NCI-H1048 (cell line): ENCODE results near the gene AGBL1.

Experiments used
- DNase-seq: peaks from one replicate; lab custom pipeline; 2025; lab: John Stamatoyannopoulos, UW

AGBL1 gene

DNA sequence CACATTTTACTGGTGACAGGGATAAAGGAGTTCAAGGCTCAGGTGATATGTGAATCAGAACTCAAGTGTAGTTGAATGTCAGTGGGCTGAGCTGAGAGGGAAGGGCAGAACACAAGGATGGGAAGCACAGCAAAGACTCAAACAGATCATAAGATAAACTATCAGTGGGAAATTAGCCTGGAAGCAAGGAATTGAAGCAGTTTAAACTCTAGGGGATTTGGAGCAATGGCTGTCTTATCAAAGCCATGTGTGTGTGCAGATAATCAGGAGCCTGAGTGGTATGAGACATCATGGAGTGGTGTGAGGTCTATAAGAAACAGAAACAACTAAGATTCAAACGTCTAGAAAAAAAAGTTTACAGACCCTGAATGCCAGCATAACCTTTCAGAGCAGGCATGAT lies 634.6 kb downstream of the AGBL1 start:
- DNase-seq: no peak

DNA sequence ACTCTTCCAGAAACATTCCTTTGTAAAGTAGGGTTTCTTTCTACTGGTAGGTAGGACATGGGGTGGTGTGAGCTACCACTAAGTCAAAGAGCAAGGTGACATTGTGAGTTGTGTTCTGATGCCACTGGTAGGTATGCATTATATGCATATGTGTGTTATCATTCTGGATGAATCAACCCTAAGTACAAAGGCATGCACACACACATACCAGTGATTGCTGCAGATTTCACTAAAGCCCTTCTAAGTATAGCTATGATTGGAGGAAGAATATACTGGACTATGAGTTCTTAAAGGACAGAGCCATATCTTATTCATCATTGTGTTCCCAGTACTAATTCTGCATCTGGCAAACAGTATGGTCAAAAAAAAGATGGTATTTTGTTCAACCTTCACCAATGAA lies 646.0 kb downstream of the AGBL1 start:
- DNase-seq: no peak

DNA sequence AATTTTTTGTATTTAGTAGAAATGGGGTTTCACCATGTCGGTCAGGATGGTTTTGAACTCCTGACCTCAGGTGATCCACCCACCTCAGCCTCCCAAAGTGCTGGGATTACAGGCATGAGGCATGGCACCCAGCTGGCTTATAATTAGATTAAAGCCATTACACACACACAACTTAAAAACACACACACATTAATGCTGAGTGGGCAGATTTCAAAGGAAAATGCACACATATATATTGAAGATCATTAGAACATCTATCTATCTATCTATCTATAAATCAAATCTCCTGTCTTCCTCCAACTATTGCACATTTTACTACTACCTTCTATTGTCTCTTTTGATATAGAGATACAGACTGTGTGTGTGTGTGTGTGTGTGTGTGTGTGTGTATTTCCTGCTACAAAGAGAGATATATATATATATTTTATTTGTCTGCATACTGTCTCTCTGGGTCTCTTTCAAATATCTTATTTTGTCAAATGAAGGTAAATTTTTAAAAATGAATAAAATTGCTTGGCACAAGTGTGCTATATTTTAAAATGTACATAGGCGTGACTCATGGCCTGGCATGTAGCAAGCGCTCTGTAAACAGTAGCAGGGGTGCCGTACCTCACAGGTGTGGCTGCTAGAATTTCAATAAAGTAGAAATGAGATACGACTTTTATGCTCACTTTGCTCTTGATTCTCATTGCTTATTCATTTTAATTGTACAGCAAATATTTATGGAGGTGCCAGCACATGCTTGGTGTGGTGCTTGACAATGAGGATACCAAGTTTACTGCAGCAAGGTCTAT lies 655.8 kb downstream of the AGBL1 start:
- DNase-seq: no peak

DNA sequence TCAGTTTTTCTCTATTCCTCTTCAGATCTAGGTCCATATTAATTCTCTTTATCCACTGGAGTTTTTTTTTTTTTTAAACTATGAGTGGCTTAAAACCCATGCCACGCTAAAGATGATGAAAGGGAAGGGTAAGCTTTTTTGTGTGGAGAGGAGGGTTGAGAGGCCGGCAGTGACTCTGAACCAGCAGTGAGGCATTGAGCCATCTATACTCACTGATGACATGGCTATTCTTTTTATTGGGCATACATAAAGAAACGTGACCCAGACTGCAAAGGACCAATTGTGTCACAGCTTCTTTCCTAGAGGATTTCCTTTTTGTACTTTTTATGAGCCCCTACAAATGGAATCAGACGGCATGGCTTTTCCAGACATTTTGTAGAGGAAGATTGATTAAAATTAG lies 662.2 kb downstream of the AGBL1 start:
- DNase-seq: no peak

DNA sequence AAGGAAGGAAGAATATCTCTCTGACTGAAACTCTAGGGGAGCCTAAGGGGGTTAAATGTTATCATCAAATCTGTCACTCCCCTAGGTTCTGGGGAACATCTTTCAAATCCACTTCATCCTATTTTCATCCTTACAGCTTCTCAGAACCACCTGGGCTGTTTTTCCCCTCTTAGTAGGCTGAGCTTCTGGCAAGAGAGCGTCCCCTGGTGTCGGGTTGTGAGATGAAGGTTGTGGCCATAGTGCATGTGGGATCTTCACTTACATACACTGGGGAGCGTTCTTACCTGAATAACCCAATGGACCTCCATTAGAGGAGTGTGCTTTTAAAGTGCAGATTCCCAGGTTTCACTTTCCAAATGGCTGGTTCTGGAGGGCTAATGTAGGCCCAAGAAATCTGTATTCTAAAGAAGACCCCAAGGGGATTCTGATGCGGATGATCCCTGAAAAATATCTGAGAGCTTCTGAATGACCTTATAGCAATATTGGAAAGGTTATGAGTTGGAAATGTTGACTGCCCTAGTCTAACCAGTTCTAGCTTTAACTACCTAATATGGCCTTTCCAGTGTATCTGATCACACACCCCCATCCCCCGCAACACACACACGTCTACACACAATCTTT lies 663.7 kb downstream of the AGBL1 start:
- no peak for DNase-seq

DNA sequence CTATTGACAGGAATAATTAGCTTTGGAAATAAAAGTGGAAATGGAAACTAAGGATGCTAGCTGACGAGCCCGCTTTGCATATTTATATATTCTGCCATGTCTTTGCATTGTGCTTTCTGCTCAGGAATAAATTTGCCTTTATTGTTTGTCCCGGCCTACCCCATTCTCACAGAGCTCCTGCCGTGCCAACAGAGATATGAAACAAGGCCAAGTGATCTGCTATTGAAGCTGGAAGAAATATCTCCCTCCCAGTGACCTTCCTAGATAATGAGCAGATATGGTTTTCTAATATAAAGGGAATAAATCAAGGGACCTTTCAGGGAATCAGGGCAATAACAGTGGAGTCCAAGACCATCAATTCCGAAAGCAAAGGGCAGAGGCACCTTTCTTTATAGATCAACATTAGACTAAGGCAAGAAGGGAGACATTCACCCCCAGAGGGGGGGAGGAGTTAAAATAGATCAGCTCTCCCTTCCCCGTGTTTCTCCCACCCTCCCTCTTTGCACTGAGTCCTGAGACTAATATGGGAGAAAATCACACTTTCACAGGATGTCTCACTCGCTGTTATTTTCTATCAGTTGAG lies 664.6 kb downstream of the AGBL1 start:
- DNase-seq: no peak

DNA sequence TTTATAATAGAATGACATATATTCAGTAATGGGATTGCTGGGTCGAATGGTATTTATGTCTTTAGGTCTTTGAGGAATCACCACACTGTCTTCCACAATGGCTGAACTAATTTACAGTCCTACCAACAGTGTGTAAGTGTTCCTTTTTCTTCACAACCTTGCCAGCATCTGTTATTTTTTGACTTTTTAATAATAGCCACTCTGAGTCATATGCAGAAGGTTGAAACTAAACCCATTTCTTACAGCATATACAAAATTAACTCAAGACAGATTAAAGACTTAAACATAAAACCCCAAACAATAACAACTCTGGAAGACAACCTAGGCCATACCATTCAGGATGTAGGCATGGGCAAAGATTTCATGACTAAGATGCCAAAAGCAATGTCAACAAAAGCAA lies 671.4 kb downstream of the AGBL1 start:
- DNase-seq: no peak

DNA sequence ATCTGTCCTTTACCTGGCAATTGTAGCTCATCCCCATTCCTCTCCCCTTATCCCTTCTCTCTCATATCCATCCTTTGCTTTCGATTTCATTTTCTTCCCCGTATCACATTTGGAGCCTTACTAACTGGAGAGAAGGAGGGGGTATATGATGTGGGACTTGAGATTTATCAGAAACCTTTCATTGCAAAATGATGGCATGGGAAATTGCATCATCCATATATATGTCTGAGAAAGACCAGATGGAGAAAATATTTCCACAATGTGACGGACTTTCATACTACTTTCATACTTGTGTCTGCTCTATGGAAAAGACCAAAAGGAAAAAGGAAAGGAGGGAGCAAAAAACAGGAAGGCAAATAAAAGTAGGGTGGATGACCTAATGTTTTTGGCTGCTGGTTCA lies 675.2 kb downstream of the AGBL1 start:
- DNase-seq: no peak

DNA sequence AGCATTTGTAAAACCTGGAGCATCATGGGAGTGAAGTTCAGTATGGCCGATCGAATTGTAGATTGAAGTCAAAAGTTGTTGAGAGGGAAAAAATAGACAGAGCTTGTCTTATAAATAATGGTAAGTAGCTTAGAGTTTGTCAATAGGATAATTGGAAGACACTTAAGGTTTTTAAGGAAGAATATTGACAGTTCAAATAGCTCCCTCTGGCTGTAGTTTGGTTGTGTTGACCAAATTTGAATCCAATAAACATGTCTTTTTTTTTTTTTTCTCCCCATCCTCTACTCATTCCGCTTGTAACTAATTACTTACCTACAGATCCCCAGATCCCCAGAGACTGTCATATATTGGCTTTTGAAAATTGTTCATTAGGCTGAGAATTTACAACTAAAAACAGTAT lies 677.0 kb downstream of the AGBL1 start:
- DNase-seq: no peak

DNA sequence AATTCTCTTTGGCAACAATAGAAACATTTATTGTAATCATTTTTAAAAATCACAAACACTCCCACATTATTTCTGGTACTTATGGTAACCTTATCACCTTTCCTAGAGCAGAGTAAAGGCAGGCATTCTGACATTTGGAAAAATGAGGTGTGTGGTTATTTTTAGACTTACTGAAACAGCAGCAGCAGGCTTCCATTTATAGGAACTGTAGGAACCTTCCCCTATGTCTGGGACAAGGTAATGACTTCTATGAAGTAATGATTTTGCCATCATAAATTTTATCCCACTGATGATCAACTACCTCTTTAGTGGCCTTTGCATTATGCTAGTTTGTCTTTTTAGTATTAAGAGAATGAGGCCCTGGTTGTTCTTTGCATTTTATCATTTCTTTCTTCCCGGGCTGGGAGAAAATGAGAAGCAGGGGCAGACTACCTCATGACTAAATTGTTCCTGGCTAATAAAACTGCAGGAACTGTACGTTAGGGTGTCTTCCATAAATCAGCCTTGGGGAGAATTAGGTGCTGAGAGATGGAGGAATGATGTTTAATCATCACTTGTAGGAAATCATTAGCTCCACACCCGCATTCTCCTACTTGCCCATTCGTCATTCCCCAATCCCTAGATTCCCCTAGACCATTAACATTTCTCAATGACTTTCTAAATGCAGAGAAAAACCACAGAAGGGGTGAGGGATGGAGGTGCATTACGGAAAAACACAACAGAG lies 680.3 kb downstream of the AGBL1 start:
- DNase-seq: no peak

DNA sequence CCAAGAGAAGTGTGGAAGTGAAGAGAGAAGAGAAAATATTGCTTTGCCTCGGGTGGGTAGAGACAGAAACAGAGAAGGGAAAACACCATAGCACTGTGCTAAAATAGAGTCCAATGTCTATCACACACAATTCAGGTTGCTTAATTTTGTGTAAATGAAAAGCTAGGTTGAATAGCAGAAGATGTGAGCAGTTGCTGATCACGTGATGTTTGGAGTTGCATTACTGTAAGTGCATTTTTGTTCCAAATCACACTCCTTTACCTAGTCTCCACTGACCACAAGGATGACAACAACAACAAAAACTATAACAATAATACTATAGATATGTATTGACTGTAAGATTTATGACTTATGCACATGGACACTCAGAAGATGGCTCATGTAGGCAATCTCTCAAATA lies 683.2 kb downstream of the AGBL1 start:
- no peak for DNase-seq

DNA sequence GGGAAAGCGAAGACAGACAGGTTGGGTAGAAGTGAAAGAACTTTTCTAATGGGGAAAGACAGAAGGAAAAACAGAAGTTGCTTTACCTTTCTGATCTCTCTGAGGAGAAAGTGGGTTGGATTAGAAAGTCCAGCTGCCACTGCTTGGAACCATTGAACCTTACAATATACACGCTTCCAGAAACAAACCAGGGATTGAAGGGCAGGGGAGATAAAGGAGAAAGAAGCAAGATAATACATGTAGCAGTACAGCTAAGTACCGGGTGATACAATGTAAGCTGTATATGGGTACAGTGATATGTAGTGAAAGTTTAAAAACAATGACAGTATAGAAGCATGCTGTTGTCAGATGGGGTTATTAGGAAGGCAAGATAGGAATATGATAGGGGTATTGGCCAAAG lies 684.4 kb downstream of the AGBL1 start:
- no peak for DNase-seq

DNA sequence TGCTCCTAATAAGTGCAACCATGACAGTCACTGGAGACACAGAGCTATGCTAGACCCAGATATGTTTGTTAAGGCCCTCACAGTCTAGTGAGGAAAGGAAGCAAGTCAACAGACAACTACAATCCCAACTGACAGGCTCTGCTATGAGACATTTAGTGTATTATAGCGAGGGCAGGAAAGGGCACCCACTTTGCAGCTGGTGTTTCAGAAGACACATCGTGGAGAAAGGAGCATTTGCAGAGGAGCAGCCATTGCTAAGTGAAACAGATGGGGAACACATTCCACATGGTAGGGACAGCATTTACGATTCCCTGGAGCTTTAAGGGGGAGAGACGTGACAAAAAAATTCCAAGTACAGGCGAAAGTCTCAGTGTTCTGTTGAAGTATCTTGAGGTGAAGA lies 685.6 kb downstream of the AGBL1 start:
- DNase-seq: no peak

DNA sequence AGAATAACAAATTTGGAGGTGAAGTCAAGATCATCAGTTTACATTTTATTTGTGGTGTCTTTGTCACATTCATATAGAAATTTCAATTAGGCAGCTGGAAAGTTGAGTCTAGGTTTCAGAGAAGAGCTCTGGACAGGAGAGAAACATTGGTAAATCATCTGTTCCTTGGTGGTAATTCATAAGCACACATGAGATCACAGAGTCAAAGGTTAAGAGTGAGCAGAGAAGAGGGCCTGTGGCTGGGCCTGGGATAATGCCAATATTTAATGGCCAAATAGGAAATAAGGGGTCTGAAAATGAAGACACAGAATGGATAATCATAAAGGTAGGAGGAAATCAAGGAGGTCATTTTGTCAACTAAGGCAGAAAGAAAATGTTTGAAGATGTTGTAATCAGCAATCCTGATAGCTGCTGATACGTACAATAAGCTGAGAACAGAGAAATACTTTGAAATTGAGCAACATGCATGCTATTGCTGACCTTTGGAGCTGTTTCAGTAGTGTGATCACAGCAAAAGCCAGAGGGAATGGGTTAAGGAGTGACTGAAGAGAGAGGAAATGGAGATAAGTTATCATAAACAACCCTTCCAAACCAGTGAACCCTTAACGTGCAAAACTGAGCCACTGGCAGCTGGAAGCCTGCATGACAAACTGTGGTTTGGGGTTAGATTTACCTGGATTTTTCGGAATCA lies 692.8 kb downstream of the AGBL1 start:
- DNase-seq: no peak

DNA sequence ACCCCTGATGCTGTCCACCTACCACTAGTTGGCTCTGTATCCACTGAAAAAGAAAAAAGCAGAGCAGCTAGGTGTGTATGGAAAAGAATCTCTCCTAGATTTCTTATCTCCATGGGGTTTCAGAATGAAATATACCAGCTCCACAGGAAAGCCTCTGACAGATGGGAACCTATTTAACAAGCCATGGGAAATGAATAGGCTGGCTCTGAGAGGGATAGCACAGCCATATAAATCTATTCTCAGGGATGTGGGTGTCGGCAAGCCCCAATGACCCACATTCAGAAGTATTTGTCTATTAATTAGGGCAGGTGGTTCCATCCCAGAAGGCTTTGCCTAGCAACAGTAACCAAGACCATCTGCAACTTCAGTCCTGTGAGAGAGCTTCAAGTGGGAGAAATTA lies 694.1 kb downstream of the AGBL1 start:
- DNase-seq: no peak

DNA sequence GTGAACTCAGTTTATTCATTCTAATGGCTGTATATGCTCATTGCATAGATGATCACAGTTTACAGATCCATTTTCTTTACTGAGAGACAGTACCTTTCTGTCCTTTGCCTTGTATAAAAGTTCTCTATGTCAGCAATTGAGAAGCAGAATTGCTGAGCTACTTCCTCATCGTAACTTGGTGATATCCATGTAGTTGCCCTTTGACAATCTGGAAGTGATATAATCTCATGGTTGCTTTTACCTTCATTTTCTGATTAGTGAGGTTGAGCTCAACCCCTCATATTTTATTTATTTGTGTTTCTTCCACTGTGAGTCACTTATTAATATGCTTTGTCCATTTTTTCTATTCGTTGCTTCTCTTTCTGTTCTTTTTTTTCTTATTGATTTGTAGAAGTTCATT lies 696.5 kb downstream of the AGBL1 start:
- no peak for DNase-seq

DNA sequence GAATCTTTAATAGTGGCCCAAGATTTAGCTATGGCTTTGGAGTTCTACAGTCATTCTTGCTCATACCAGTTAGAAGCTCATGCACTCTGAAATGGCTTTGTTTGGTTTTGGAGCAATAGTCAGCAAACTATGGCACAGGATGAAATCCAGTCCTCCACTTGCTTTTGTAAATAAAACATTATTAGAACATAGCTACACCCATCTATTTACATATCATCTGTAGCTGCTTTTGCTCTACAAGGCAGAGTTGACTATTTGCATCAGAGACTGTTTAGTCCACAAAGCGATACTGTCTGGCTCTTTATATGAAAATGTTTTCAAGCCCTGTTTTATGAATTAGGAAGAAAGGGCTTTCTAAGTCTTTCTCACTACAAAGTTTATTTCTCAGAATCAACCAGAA lies 716.9 kb downstream of the AGBL1 start:
- no peak for DNase-seq

DNA sequence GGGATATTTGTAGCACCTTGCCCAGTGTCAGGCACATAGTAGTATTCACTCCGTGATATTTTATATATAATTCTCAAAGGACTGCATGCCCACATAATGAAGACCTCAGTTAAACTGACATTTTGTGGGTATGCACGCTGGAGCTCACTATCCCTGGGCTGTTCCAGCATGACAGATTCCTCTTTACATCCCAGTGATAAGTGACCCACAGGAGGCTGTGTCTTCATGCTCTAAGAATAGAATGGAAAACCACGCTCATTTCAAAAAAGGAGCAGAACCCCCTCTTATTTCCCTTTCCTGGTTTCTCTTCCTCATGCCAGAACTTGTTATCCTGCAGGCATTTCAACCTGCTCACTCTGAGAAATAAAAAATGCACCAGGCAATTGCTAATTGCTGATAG lies 717.5 kb downstream of the AGBL1 start:
- no peak for DNase-seq

DNA sequence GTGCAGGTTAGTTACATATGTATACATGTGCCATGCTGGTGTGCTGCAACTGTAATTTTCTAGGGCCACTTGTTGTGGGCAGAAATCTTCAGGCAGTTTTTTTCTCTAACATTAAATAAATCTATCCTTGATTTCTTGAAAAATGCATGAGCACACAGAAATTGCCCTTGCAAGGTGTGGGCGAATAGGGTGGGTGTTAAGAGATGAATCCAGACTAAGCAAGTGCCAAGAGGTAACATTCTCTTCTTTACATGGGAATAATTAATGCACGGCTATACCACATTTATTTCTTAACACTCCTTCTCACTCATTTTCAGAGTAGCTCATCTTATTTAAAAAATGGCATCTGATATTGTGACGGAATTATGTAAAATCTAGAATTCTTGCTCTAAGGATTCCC lies 719.6 kb downstream of the AGBL1 start:
- DNase-seq: no peak

DNA sequence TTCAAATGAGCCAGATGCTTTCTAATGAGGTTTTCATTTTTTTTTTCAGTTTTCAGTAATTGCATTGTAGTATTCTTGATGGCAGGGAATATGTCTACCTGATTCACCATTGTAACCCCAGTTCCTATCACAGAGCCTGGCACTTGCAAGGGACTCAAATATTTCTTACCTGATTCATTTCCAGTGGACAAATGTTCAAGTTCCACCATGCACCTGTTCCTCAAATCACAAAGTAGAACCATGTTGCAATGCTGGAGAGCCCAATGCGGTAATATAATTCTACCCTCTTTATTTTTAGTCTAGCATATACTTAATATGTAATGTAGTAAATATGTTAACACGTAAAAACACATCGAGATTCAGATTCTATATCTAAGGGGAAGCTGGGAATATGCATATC lies 722.6 kb downstream of the AGBL1 start:
- DNase-seq: no peak

DNA sequence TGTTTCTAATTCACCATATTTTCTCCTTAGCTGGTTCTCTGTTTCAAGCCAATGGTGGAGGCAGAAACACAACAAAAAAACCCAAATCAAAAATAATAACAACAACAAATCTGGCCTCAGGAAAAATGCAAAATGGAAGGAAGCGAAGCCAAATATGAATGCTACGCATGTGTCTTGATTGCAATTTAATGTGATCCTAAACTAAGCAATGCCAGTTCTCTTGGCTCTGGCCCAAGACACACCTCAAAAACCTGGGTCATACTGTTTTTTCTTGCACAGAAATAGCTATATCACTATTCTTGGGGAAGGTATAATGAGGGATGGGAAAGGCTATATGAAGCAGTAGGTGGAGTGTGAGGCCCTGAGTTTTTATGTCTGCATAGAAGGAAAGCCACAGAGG lies 724.7 kb downstream of the AGBL1 start:
- DNase-seq: no peak

DNA sequence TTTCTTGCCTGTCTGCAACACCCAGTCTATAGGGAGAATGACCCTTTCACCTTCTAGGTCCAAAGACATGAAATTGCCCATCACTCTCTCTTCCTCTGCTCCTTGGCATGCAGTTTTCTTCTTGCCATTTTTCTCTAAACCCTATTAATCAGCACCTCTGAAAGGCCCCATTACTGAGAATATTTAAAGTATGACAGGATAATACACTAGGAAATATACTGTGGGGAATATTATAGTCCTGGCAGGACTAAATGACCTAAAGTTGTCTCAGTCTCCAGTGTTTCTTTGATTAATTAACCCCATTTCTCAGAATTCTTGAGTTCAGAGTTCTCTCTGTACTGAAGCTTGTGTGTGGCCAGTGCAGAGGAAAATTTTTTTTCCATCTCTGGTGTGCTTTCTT lies 730.7 kb downstream of the AGBL1 start:
- DNase-seq: no peak
